UCSD-AML1 (cell line): ENCODE data around the gene IMPA2.
A peak's percentile ranks its signal among the peaks of the same experiment; 100 is the strongest.
"Not testable (repeated sequence)": the region's sequence is repeated elsewhere in the genome, so short reads cannot be mapped to it uniquely, and the experiment has no call there.

Experiments
- DNase-seq: peaks from one replicate; lab custom pipeline; 2025; ENCODE audit not compliant: unreplicated experiment; lab: John Stamatoyannopoulos, UW

Gene IMPA2

DNA sequence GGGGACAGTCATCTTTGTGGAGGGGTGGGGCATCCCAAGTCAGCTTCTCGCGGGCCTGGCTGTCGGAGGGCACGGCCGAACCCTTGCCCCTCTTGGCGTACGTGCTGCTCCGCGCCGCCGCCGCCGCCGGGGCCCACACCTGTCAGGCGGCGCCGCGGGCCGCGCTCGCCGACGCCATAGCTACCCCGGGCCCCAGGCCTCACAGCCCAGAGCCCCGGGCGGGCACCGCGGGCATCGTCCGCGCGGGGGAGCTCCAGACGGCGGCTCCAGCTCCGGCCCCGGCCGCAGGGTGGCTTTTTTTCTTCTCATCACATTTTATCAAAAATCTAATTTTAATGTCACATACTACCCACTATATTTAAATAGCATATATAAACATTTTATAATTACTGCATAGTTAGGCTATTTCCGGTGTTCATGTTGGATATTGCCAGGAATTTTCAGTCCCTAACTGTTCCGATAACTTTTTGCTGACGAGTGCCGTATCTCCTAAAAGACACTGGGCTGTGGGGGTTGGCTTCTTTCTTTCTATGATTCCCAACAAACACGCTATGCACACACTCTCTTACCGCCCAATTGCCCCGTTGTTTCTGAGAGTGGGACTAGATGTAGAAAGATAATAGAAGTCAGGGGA, 87.1 kb downstream of the IMPA2 start:
- DNase-seq = not testable (repeated sequence)

- no peak for DNase-seq
Observed at GRCh38 chr18:12068950-12069320, 87.6 kb downstream of the IMPA2 start.

DNA sequence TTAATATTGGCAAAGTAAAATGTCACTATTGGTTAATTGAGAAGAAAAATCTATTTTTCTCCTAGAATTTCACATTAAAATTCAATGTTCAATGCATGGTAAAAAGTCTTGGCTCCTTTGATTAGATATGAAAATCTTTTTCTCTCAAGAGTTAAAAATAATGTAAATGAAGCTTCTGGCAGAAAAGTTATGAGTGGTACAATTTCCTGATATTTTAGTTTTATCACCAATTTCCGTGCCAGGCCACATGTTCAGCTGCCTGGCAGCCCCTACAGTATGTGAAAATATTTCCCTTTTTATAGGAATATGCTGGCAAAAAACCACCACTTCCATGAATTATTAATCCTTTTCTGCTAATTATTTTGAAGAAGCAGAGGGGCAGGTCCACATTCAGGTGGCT, 89.8 kb downstream of the IMPA2 start:
- DNase-seq = not testable (repeated sequence)

DNA sequence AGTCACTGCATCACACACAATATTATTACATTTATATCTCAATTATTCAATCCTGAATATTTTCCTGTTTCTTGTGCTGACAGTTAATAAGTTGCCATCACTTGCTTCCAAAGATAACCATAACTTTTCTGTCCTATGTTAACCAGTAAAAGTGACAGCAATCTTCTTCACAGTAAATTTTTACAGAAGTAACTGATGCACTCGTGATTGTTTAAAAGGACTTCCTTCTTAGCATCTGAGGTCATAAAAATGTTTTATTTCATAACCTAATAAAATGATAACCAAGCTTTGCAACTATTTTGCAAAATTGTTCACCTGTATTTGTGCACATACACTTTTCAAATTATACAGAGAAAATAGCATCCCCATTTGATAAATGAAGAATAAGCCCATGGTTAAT, 91.7 kb downstream of the IMPA2 start:
- DNase-seq = no peak

DNA sequence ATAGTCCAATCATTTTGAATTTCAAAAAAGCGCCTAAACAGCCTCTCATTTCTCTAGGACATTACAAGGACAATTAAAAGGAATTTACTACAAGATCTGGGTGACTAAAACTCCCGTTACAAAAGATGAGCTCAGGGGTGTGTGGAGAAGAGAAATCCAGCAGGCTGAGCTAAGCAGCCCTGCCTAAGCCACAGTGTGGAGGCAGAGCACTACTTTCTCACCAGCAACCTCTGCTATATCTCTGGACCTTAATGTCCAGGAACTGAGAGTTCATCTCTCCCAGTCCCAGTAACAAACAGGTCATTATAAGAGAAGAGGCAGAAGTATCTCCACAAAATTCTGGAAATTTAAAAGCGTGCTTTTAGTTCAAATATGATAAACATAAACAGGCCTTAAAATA, 93.4 kb downstream of the IMPA2 start:
- DNase-seq = no peak

DNA sequence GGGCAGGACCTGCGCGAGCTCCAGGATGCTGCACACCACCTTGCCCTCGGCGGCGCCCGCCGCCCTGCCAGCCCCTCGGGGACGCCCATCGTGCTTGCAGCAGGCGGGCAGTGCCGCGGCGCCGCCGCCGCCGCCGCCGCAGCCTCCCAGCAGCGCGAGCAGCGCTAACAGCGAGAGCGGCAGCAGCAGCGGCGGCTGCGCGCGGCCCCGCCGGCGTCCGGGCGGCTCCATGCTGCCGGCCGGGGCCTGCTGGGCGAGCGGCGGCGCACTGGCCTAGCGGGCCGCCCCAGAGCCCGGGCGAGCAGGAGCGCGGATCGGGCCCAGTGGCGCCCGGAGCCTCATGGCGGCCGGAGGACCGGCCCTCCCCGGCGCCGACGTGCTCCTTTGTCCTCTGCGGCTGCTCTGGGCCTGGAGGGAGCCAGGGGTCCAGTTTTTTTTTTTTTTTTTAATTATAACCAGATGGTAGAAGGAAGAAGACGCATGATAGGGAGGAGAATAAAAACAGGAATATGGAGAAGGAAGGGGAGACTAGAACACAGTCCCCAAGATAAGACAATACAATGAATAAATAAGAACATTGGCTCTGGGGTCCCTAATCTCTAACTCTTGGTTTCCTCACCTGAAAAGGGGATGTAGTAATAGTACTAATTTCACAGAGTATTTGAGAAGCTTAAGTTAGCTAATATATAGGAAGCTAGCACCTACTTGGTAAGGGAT, 95.3 kb downstream of the IMPA2 start:
- DNase-seq = peak; percentile 31

- not testable (repeated sequence) for DNase-seq
Observed at GRCh38 chr18:12077994-12078393, 96.7 kb downstream of the IMPA2 start.

DNA sequence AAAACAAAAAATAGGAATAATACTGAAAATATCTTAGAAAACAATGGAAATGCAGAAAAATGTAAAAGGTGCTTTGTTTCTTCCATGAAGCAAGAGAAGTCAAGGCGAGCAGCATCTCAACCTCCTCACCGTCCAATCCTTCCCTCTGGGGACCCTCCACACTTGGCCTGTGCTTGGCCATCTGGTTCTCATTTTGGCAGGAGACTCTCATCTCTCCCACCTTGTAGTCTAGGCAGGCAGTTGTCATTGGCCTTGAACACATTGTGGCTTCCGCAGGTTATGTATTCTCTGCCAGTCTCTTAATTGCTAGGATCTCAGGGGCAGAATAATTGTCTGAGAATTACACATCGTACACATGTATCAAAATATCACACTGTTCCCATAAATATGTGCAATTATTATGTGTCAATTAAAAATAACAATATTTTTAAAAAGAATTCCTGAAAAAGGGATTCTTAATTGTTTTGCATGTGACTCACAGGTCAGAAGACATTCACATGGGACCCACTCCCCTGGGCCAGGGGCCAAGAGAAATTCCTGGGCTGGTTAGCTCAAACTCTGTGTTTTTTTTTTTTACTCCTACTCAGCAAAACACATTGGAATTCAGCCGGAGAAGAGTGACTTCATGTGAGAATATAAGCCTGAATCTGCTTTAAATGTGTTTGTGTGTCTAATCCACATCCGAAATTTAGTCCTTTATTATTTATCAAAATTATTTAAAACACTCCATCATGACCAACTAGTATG, 98.4 kb downstream of the IMPA2 start:
- no peak for DNase-seq
